T-helper 2 cell treated with Interferon-gamma antibody and Interleukin-4, amounts not matched to agents 5 μg/mL and 100 μg/mL, for 36 hours (primary cell): ENCODE measurements around the gene HSF2.
"Not testable (repeated sequence)": the region's sequence is repeated elsewhere in the genome, so short reads cannot be mapped to it uniquely, and the experiment has no call there.

Experiments
- DNase-seq: peaks from one replicate; pipeline ENCODE4 v3.0.0; 2021; ENCODE audit warnings: low spot score
- H3K27ac Mint-ChIP-seq: one replicate; pipeline ENCODE4 v1.8.0; 2021; ENCODE audit warnings: mild to moderate bottlenecking, mixed read lengths
- H3K27me3 Mint-ChIP-seq: one replicate; pipeline ENCODE4 v1.8.0; 2021; ENCODE audit warnings: low read depth, mixed read lengths
- H3K36me3 Mint-ChIP-seq: one replicate; pipeline ENCODE4 v1.8.0; 2021; ENCODE audit warnings: low read depth, mixed read lengths
- H3K4me1 Mint-ChIP-seq: one replicate; pipeline ENCODE4 v1.8.0; 2021; ENCODE audit warnings: low read depth, mixed read lengths
- H3K4me3 Mint-ChIP-seq: one replicate; pipeline ENCODE4 v1.8.0; 2022; ENCODE audit warnings: mild to moderate bottlenecking, moderate library complexity, mixed read lengths
- H3K9me3 Mint-ChIP-seq: one replicate; pipeline ENCODE4 v1.8.0; 2021; ENCODE audit warnings: mixed read lengths

Gene HSF2

DNA sequence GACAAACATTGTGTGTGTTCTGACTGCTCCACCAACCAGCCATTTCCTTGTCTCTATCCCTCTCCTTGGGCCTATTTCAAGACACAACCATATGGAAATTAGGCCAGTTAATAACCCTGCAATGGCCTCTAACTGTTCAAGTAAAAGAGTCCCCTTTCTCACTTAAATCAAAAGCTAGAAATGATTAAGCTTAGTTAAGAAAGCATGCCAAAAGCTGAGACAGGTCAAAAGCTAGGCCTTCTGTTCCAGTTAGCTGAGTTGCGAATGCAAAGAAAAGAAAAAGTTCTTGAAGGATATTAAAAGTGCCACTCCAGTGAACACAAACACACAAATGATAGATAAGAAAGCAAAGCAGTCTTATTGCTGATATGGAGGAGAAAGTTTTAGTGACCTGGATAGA is 49.6 kb downstream of the HSF2 start:
- H3K27ac Mint-ChIP-seq, result no peak overlapping the region
- no peaks in the 10 kb centered on the region for H3K9me3 Mint-ChIP-seq
- H3K4me1 Mint-ChIP-seq, result peaks cover 2% of the 10 kb centered on the region
- H3K4me3 Mint-ChIP-seq, result no peak overlapping the region
- no peak for DNase-seq
- H3K36me3 Mint-ChIP-seq, result peaks cover 56% of the 10 kb centered on the region
- no peaks in the 10 kb centered on the region for H3K27me3 Mint-ChIP-seq

DNA sequence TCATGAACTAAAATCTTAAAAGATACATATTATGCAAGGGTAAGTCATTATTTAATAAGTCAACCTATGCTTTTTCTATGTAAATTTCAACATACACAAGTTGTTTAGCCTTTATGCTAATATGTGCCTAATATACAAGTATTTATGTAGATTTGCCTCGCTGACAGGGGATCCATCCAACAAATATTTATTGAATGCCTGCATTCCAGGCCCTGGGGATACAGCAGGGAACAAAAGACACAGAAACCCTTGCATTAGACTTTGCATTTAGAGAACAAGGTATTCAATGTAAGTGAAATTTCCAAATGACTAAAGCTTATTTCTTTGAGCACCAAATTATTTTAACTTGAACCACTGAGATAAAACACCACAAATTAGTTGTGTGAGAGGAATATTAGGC is 53.1 kb downstream of the HSF2 start:
- H3K36me3 Mint-ChIP-seq, result peaks cover 57% of the 10 kb centered on the region
- H3K27ac Mint-ChIP-seq, result no peak overlapping the region
- no peaks in the 10 kb centered on the region for H3K27me3 Mint-ChIP-seq
- DNase-seq, result no peak
- H3K4me1 Mint-ChIP-seq, result peaks cover 13% of the 10 kb centered on the region
- no peaks in the 10 kb centered on the region for H3K9me3 Mint-ChIP-seq
- no peak overlapping the region for H3K4me3 Mint-ChIP-seq

GRCh38 chr6:122454673-122455072 is 55.2 kb downstream of the HSF2 start:
- Mint-ChIP-seq H3K9me3 (no peaks in the 10 kb centered on the region), H3K4me3 (no peak overlapping the region), H3K36me3 (peaks cover 49% of the 10 kb centered on the region), H3K27ac (no peak overlapping the region), H3K27me3 (no peaks in the 10 kb centered on the region), H3K4me1 (peaks cover 23% of the 10 kb centered on the region)
- no peak for DNase-seq

GRCh38 chr6:122455116-122455515 is 55.7 kb downstream of the HSF2 start:
- not testable (repeated sequence) for H3K27me3 Mint-ChIP-seq, H3K4me3 Mint-ChIP-seq, H3K9me3 Mint-ChIP-seq, DNase-seq, H3K27ac Mint-ChIP-seq
- H3K36me3 Mint-ChIP-seq, result peaks cover 47% of the 10 kb centered on the region
- H3K4me1 Mint-ChIP-seq, result peaks cover 23% of the 10 kb centered on the region

DNA sequence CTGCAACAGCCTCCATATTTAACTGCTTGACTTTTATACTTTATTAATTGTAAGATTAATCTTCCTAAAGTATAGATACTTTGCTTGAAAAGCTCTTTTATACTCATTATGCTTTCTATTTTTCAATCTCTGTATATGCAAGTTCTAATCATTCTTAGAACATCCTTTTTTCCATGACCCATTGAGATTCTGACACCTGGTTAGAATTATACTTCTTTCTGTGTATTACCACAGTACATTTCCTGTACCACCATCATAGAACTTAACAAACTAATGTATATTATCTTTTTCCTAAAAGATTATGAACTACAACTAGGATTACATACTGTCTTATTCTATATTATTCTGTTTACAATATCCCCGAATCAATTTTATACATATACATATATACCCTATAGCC is 58.6 kb downstream of the HSF2 start:
- no peak overlapping the region for H3K27ac Mint-ChIP-seq

GRCh38 chr6:122459240-122459639 is 59.8 kb downstream of the HSF2 start:
- DNase-seq, result no peak
- peaks cover 33% of the 10 kb centered on the region for H3K4me1 Mint-ChIP-seq
- no peaks in the 10 kb centered on the region for H3K9me3 Mint-ChIP-seq
- H3K36me3 Mint-ChIP-seq, result peaks cover 34% of the 10 kb centered on the region
- no peaks in the 10 kb centered on the region for H3K27me3 Mint-ChIP-seq
- no peak overlapping the region for H3K4me3 Mint-ChIP-seq
- H3K27ac Mint-ChIP-seq, result no peak overlapping the region

More for the DNA sequence above, 58.6 kb downstream of the HSF2 start:
- Mint-ChIP-seq H3K27me3 (no peaks in the 10 kb centered on the region), H3K36me3 (peaks cover 36% of the 10 kb centered on the region), H3K4me3 (no peak overlapping the region), H3K4me1 (peaks cover 30% of the 10 kb centered on the region), H3K9me3 (no peaks in the 10 kb centered on the region)
- no peak for DNase-seq

DNA sequence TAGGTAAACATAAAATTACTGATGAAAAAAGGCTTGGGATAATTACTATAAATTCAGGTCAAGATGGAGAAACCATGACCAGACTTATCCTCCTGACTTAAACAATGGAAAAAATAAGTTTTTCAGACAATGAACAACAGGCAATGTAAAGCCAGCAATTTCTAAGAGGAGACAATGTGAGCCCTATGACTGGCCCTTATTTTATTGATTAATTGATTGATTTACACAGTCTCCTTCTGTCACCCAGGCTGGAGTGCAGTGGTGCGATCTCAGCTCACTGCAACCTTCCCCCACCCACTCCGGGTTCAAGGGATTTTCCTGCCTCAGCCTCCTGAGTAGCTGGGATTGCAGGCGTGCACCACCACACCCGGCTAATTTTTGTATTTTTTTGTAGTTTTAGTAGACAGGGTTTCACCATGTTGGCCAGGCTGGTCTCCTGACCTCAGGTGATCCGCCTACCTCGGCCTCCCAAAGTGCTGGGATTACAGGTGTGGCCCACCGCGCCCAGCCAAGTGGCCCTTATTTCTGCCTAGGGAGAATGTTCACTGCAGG is 60.5 kb downstream of the HSF2 start:
- peaks cover 27% of the 10 kb centered on the region for H3K4me1 Mint-ChIP-seq
- peaks cover 27% of the 10 kb centered on the region for H3K36me3 Mint-ChIP-seq
- not testable (repeated sequence) for H3K27me3 Mint-ChIP-seq, H3K4me3 Mint-ChIP-seq, DNase-seq, H3K9me3 Mint-ChIP-seq, H3K27ac Mint-ChIP-seq

- no peak overlapping the region for H3K4me3 Mint-ChIP-seq
- H3K36me3 Mint-ChIP-seq, result peaks cover 30% of the 10 kb centered on the region
- no peak overlapping the region for H3K27ac Mint-ChIP-seq
- H3K4me1 Mint-ChIP-seq, result peaks cover 25% of the 10 kb centered on the region
- H3K27me3 Mint-ChIP-seq, result no peaks in the 10 kb centered on the region
- H3K9me3 Mint-ChIP-seq, result no peaks in the 10 kb centered on the region
- DNase-seq, result no peak
These were observed 62.4 kb downstream of the HSF2 start for GRCh38 chr6:122461885-122462284.

GRCh38 chr6:122471107-122472021 is 71.9 kb downstream of the HSF2 start, which contains the start of gene SERINC1:
Gene SERINC1 (minus strand): TSS chr6:122471807. CDS start chr6:122471737, 70 bp downstream.
- H3K36me3 Mint-ChIP-seq, result peaks cover 16% of the 10 kb centered on the region
- no peaks in the 10 kb centered on the region for H3K27me3 Mint-ChIP-seq
- peak within 1 kb of the TSS; percentile 93 for H3K4me3 Mint-ChIP-seq
- no peaks in the 10 kb centered on the region for H3K9me3 Mint-ChIP-seq
- DNase-seq, result peak; percentile 92
- peak within 1 kb of the TSS; percentile 99 for H3K27ac Mint-ChIP-seq
- peaks cover 24% of the 10 kb centered on the region for H3K4me1 Mint-ChIP-seq

- peak overlapping the region; percentile 93 for H3K4me3 Mint-ChIP-seq
- H3K9me3 Mint-ChIP-seq, result no peaks in the 10 kb centered on the region
- DNase-seq, result no peak
- H3K4me1 Mint-ChIP-seq, result peaks cover 20% of the 10 kb centered on the region
- no peaks in the 10 kb centered on the region for H3K27me3 Mint-ChIP-seq
- peaks cover 11% of the 10 kb centered on the region for H3K36me3 Mint-ChIP-seq
- H3K27ac Mint-ChIP-seq, result peak overlapping the region; percentile 99
These were observed 72.5 kb downstream of the HSF2 start for GRCh38 chr6:122472022-122472340.

DNA sequence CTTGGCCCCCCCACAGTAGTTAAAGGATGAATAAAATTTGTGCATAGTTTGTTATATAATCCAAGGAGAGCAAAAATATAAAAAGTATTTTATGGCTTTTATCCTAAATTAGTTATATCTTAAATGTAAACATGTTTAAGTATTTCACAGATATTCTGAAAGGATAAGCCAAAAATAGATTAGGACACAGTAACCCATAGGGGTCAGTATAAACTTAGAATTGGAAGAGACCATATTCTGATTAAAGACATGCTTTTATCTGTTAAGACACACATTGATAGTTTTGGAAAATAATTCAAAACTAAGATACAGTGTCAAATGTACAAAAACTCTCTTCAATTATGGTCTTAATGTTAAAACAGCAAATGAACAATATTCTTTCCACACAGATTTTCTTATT is 76.7 kb downstream of the HSF2 start:
- no peaks in the 10 kb centered on the region for H3K4me1 Mint-ChIP-seq
- no peak for DNase-seq
- no peaks in the 10 kb centered on the region for H3K27me3 Mint-ChIP-seq
- no peak overlapping the region for H3K4me3 Mint-ChIP-seq
- H3K27ac Mint-ChIP-seq, result no peak overlapping the region
- peaks cover 2% of the 10 kb centered on the region for H3K36me3 Mint-ChIP-seq
- H3K9me3 Mint-ChIP-seq, result no peaks in the 10 kb centered on the region

DNA sequence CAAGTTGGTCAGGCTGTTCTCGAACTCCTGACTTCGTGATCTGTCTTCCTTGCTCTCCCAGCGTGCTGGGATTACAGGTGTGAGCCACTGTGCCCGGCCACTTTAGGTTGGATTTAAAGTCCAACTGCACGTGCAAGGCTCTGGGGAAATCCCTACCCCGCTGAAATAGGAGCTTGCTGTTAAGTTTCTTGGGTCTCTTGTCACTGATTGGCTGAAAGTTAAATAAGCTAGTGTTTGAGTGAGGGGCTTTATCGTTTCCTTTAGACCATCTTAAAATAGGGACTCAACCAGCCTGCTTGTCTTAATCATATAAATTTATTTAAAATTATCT is 83.3 kb downstream of the HSF2 start:
- H3K9me3 Mint-ChIP-seq, result no peaks in the 10 kb centered on the region
- no peak overlapping the region for H3K4me3 Mint-ChIP-seq
- H3K4me1 Mint-ChIP-seq, result no peaks in the 10 kb centered on the region
- H3K27ac Mint-ChIP-seq, result no peak overlapping the region
- DNase-seq, result no peak
- no peaks in the 10 kb centered on the region for H3K27me3 Mint-ChIP-seq
- H3K36me3 Mint-ChIP-seq, result no peaks in the 10 kb centered on the region
